ENCODE data around the gene SMTNL2.

Gene SMTNL2

DNA sequence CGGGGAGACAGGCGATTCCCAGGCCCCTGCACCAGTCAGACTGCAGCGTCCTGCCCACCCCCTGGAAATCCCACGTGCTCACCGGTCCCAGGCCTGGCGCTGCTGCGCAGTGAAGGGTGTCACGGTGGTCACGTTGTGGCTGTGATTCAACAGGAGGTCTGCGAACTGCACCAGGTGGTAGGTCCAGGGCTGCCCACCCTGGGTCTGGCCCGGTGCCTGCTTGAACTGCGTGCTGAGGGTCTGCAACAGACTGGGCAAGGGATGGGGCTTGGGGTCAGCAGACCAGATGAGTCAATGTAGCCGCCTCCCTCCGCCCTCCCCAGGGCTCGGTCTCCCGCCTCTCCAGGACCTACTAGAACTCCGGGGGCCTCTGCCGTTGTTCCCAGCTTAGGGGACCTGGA is 36.3 kb upstream of the SMTNL2 start:
- H3K4me1 ChIP-seq (ENCODE audit: insufficient read depth, low read length), result no peaks in the 10 kb centered on the region
- no peak overlapping the region for H3K9ac ChIP-seq (ENCODE audit: low read length)
- H3K36me3 ChIP-seq (ENCODE audit: insufficient read depth, low read length), result peaks cover 43% of the 10 kb centered on the region
- H3K4me3 ChIP-seq (ENCODE audit: low read depth in 1 of 2, low read length in 2 of 2), result no peak overlapping the region
- H3K27ac ChIP-seq (ENCODE audit: low read depth, low read length), result no peak overlapping the region
- no peaks in the 10 kb centered on the region for H3K9me3 ChIP-seq (ENCODE audit: low read length)
- H3K27me3 ChIP-seq (ENCODE audit: control insufficient read depth in 1 of 2, insufficient read depth in 2 of 2, low read length in 2 of 2), result no peaks in the 10 kb centered on the region

DNA sequence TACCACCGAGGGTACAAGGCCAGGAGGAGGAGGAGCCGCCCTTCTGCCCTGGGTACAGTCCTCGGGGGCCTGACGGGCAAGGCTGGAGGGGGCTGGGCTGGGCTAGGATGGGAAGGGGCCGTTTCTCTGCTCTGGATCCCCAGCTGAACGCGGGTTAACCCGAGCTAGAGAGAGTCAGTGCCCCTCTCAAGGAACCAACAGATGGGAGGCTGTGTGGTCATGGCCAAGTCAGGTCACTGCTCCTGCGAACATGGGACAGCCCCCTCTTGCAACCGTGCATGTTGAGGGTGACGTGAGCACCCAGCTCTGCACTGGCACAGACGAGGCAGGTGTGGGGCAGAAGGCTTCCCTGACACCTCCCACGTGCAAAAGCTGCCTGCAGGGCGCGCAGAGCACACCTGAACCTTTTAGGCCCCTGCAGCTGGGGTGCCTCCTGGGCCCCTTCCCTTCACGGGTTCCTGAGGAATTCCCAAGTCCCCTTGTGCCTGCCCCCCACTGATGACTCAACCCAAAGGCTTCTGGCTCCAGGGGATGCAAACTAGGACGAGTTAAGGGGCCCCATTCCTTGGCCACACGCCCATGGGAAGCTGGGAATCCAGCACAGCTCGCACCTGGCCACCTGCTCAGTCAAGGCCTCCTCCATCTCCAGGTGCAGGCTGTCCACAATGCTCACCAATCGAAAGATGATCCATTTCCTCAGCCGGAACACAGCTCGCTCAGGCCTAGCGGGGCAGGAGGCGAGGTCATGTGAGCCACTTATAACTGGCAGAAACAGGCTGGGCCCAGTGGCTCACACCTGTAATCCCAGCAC is 35.4 kb upstream of the SMTNL2 start:
- Histone ChIP-seq H3K9me3 (ENCODE audit: low read length) (no peaks in the 10 kb centered on the region), H3K27me3 (ENCODE audit: control insufficient read depth in 1 of 2, insufficient read depth in 2 of 2, low read length in 2 of 2) (no peaks in the 10 kb centered on the region), H3K27ac (ENCODE audit: low read depth, low read length) (no peak overlapping the region), H3K36me3 (ENCODE audit: insufficient read depth, low read length) (peaks cover 48% of the 10 kb centered on the region), H3K9ac (ENCODE audit: low read length) (no peak overlapping the region), H3K4me3 (ENCODE audit: low read depth in 1 of 2, low read length in 2 of 2) (no peak overlapping the region), H3K4me1 (ENCODE audit: insufficient read depth, low read length) (peaks cover 4% of the 10 kb centered on the region)

DNA sequence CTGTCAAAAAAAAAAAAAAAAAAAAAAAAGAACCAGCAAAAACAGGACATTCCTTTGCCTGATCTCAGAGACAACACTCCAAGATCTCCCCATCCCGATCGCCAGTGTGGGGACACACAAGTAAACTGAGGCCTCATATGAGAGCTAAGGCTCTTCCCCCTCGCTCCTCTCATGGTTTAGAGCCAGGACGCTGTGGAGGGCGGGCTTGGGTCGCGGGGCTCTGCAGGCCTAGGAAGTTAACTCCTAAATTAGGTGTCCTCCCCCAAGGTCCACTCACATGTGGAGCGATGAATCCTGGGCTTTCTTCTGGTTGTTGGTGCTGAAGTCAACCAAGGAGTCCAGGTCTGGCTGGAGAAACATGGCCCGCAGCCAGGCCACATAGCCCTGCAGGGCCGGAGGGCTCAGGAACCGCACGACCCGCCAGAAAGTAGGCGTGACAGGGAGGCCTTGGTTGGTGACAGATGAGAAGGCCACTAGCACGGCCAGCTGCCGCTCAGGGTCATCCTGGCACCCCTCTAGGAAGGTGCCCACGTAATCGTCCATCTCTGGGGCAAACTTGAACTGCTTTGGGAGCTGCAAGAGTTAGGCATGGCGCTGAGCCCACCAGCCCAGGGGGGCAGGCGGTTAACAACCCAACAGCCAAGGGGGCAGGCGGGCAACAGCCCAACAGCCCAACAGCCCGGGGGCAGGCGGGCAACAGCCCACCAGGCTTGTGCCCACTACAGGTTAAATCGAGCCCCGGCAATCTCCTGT is 34.4 kb upstream of the SMTNL2 start:
- Histone ChIP-seq H3K9me3 (ENCODE audit: low read length) (no peaks in the 10 kb centered on the region), H3K4me3 (ENCODE audit: low read depth in 1 of 2, low read length in 2 of 2) (no peak overlapping the region), H3K4me1 (ENCODE audit: insufficient read depth, low read length) (peaks cover 13% of the 10 kb centered on the region), H3K27ac (ENCODE audit: low read depth, low read length) (no peak overlapping the region), H3K27me3 (ENCODE audit: control insufficient read depth in 1 of 2, insufficient read depth in 2 of 2, low read length in 2 of 2) (no peaks in the 10 kb centered on the region), H3K36me3 (ENCODE audit: insufficient read depth, low read length) (peaks cover 47% of the 10 kb centered on the region), H3K9ac (ENCODE audit: low read length) (no peak overlapping the region)

DNA sequence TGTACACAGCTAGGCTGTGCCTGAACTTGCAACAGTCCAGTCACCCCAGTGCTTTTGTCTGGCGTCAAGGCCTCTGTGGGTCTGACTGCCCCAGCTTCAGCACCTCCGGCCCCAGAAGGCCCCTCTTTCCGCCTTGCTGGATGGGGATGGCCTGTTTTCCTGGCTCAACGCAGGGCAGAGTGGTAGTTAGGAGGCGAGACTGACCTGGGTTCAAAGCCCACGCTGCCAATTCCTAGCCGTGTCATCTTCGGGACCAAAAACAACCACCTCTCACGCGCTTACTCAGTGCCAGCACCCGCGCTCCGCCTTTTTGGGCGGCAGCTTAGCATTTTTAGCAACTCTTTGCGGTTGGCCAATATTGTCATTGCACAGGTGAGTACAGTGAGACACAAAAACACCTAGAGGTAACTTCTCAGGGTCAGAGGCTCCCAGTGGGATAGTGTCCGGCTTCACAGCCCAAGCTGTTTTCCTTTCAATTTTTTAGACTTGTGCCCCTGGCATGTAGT is 33.7 kb upstream of the SMTNL2 start:
- Histone ChIP-seq H3K27me3 (ENCODE audit: control insufficient read depth in 1 of 2, insufficient read depth in 2 of 2, low read length in 2 of 2) (no peaks in the 10 kb centered on the region), H3K4me1 (ENCODE audit: insufficient read depth, low read length) (peaks cover 13% of the 10 kb centered on the region), H3K27ac (ENCODE audit: low read depth, low read length) (no peak overlapping the region), H3K4me3 (ENCODE audit: low read depth in 1 of 2, low read length in 2 of 2) (no peak overlapping the region), H3K9me3 (ENCODE audit: low read length) (no peaks in the 10 kb centered on the region), H3K36me3 (ENCODE audit: insufficient read depth, low read length) (peaks cover 47% of the 10 kb centered on the region), H3K9ac (ENCODE audit: low read length) (no peak overlapping the region)

DNA sequence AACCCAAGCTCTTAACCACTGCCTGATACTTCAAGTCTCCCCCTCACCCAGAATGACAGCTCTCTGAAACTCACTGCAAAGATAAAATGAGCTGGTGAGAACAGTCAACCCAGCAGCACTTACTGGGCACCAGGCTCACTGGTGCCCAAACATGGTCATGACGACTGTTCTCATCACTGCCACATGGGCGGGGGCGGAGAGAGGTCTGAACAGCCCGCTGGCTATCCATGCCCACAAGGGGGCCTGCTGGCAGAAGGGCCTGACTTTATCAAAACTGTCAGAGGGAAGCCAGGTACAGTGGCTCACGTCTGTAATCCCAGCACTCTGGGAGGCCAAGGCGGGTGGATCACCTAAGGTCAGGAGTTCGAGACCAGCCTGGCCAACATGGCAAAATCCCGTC is 33.2 kb upstream of the SMTNL2 start:
- no peak overlapping the region for H3K9ac ChIP-seq (ENCODE audit: low read length)
- no peak overlapping the region for H3K4me3 ChIP-seq (ENCODE audit: low read depth in 1 of 2, low read length in 2 of 2)
- H3K27ac ChIP-seq (ENCODE audit: low read depth, low read length), result no peak overlapping the region
- no peaks in the 10 kb centered on the region for H3K27me3 ChIP-seq (ENCODE audit: control insufficient read depth in 1 of 2, insufficient read depth in 2 of 2, low read length in 2 of 2)
- peaks cover 19% of the 10 kb centered on the region for H3K4me1 ChIP-seq (ENCODE audit: insufficient read depth, low read length)
- no peaks in the 10 kb centered on the region for H3K9me3 ChIP-seq (ENCODE audit: low read length)
- peaks cover 47% of the 10 kb centered on the region for H3K36me3 ChIP-seq (ENCODE audit: insufficient read depth, low read length)

DNA sequence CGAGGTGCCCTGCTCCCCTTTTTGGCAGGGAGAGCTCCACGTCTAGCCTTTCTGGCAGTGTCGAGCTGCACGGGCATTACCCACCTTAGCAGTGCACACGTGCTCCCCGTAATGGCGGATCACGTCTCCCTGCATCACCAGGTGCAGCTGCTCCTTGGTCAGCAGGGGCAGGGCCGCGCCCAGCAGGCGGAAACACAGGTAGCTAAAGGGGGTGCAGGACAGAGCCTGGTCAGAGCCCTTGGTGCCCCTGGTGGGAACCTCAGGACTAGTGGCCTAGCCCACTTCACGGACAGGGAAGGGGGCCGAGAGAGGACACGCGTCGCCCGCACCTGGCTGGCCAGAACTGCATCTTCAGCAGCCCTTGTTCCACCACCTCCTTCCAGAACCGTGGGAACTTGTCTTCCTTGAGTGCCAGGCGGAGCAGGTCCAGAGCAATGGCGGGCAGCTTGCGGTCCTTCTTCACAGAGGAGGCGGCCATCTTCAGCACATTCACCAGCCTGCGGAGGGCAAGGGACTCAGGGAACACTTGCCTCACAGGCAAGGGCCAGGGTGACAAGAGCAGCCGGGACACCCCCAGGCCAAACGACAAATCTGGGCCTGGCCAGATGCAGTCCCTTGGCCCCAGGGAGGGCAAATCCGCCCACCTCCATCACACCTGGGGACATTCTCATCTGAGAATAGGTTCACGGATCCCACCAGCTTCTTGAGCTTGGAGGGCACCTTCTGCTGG is 32.4 kb upstream of the SMTNL2 start:
- H3K36me3 ChIP-seq (ENCODE audit: insufficient read depth, low read length), result peaks cover 47% of the 10 kb centered on the region

DNA sequence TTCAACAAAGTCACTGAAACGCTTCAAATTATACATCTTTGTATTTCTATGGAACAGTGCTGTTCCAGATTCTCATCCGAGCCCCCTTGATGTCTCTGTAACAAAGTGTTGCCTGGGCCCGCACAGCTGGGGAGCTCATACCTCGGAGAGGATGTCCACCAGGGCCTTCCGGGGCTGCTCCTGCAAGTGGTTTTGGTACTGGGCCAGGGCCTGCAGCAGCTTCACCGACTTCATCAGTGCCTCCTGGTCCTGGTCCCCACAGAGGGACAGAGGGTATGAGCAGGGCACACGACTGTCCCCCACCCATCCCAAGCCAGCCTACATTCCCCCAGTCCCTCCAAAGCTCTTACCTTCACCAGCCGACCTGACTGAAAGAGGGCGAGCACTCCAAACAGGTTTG is 30.7 kb upstream of the SMTNL2 start:
- H3K4me3 ChIP-seq (ENCODE audit: low read depth in 1 of 2, low read length in 2 of 2), result no peak overlapping the region

More for the DNA sequence above, 32.4 kb upstream of the SMTNL2 start:
- H3K27me3 ChIP-seq (ENCODE audit: control insufficient read depth in 1 of 2, insufficient read depth in 2 of 2, low read length in 2 of 2), result no peaks in the 10 kb centered on the region
- peaks cover 22% of the 10 kb centered on the region for H3K4me1 ChIP-seq (ENCODE audit: insufficient read depth, low read length)
- H3K27ac ChIP-seq (ENCODE audit: low read depth, low read length), result no peak overlapping the region
- H3K9ac ChIP-seq (ENCODE audit: low read length), result no peak overlapping the region
- no peak overlapping the region for H3K4me3 ChIP-seq (ENCODE audit: low read depth in 1 of 2, low read length in 2 of 2)
- no peaks in the 10 kb centered on the region for H3K9me3 ChIP-seq (ENCODE audit: low read length)

DNA sequence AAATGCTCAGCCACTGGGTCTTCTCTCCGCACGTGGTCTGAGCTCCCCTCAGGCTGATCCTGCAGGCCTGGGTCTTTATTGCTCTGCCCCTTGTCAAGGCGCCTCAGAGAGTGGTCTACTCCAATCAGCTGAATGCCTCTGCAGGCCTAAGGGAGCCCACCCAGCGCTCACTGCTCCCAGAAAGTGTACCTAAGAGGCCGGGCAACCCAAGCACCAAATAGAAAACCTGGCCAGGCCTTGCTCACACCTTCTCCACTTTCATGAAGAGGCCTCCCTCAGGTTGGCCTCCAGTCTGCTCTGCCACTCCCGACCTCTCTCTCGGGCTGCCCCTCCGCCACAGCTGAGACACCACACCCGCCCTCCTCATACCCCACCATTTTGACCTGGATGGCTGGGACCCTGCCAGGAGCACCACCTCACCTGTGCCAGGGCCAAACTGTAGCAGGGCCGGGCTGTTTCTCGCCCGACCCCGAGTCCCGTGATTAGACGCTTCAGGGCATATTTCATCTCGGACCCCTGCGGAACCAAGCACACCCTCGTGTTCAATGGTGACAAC is 29.8 kb upstream of the SMTNL2 start:
- Histone ChIP-seq H3K9me3 (ENCODE audit: low read length) (no peaks in the 10 kb centered on the region), H3K4me1 (ENCODE audit: insufficient read depth, low read length) (peaks cover 22% of the 10 kb centered on the region), H3K27me3 (ENCODE audit: control insufficient read depth in 1 of 2, insufficient read depth in 2 of 2, low read length in 2 of 2) (no peaks in the 10 kb centered on the region), H3K27ac (ENCODE audit: low read depth, low read length) (peak overlapping the region; percentile 70), H3K36me3 (ENCODE audit: insufficient read depth, low read length) (peaks cover 28% of the 10 kb centered on the region), H3K9ac (ENCODE audit: low read length) (peak overlapping the region; percentile 39), H3K4me3 (ENCODE audit: low read depth in 1 of 2, low read length in 2 of 2) (peak overlapping the region; percentile 90 to 92)

More for the DNA sequence above, 30.7 kb upstream of the SMTNL2 start:
- no peak overlapping the region for H3K9ac ChIP-seq (ENCODE audit: low read length)
- no peak overlapping the region for H3K27ac ChIP-seq (ENCODE audit: low read depth, low read length)
- no peaks in the 10 kb centered on the region for H3K9me3 ChIP-seq (ENCODE audit: low read length)
- H3K36me3 ChIP-seq (ENCODE audit: insufficient read depth, low read length), result peaks cover 35% of the 10 kb centered on the region
- peaks cover 22% of the 10 kb centered on the region for H3K4me1 ChIP-seq (ENCODE audit: insufficient read depth, low read length)
- no peaks in the 10 kb centered on the region for H3K27me3 ChIP-seq (ENCODE audit: control insufficient read depth in 1 of 2, insufficient read depth in 2 of 2, low read length in 2 of 2)

DNA sequence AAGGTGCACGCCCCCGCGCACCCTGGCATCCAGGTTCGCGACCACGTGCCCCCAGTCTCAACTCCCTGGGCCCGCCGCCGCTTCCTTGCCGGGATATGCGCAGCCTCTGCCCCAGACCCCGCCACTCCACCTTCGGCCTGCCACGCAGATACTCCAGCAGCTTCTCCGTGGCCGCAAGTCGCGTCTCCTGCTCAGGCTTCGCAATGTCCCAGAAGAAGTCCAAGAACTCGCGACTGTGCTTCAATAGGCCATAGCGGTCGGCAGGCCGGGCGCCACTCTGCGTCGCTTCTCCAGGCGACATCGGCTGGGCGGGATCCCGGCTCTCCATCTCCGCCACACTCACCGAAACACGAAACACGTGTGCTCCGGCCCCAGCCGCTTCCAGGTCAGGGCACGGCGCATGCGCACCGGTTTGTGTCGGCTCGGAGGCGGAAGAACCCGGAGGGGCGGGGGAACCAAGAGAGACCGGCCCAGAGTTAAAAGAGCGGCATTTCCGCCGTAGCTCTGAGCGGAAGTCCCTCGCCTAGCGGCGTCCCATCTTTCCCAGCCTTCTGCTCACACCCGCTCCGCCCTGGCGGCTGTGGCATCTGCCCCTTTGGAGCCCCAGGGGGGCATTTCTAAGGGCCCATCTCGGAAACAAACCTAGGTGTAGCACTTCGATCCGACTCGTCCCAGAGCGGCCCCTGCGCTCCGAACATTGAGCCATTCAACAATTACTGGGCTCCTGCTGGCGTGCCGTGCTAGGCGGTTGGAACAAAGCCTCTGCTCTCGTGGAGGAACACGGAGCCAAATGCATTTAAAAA is 29.1 kb upstream of the SMTNL2 start, which contains the start of gene MYBBP1A:
Gene MYBBP1A (minus strand): TSS at position 388 of the 803 bp plus-strand sequence. CDS start 60 bp downstream, at position 328.
- peaks cover 22% of the 10 kb centered on the region for H3K4me1 ChIP-seq (ENCODE audit: insufficient read depth, low read length)
- H3K9me3 ChIP-seq (ENCODE audit: low read length), result no peaks in the 10 kb centered on the region
- H3K27me3 ChIP-seq (ENCODE audit: control insufficient read depth in 1 of 2, insufficient read depth in 2 of 2, low read length in 2 of 2), result no peaks in the 10 kb centered on the region
- H3K9ac ChIP-seq (ENCODE audit: low read length), result peak within 1 kb of the TSS; percentile 78
- peak within 1 kb of the TSS; percentile 90 to 92 for H3K4me3 ChIP-seq (ENCODE audit: low read depth in 1 of 2, low read length in 2 of 2)
- peaks cover 21% of the 10 kb centered on the region for H3K36me3 ChIP-seq (ENCODE audit: insufficient read depth, low read length)
- peak within 1 kb of the TSS; percentile 70 for H3K27ac ChIP-seq (ENCODE audit: low read depth, low read length)

DNA sequence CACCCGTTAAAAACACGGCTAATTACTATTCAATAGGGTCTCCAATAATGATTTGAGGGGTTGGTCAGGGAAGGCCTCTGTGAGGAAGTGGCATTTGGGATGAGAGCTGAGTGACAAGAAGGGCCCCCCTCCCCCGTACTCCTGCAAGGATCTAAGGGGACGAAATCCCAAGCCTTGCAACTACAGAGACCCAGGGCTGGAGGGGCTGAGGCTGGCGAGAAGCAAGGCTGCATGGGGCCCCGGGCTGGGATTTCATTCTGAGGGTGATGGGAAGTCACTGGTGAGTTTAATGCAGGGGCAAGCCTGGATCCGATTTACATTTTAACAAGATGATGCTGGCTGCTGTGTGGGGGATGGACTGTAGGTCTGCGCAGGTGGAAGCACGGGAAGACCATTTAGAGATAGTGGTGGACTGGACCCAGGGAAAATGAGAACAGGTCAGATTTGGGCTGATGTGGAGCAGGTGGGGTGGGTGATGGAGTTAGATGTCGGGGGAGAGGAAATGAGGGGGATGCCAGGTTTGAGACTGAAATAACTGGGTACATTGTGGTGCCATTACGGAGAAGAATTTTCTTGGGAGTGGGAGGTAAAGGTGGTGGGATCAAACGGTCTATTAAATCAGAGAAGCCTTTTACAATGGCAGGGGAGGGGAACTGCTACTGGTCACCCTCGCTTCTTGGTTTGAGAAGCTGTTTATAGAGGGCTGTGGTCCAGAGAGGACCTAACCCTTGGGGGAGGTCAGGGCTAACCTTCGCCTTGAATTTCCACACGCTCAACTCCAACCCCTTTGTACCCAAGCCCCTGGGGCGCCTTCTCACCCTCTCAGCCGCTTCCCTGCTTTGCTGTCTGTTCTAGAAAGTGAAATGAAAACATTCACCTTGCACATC is 28.2 kb upstream of the SMTNL2 start:
- Histone ChIP-seq H3K4me1 (ENCODE audit: insufficient read depth, low read length) (peaks cover 22% of the 10 kb centered on the region), H3K36me3 (ENCODE audit: insufficient read depth, low read length) (peaks cover 20% of the 10 kb centered on the region), H3K4me3 (ENCODE audit: low read depth in 1 of 2, low read length in 2 of 2) (peak overlapping the region; percentile 45 to 92), H3K9me3 (ENCODE audit: low read length) (no peaks in the 10 kb centered on the region), H3K27ac (ENCODE audit: low read depth, low read length) (peak overlapping the region; percentile 70), H3K27me3 (ENCODE audit: control insufficient read depth in 1 of 2, insufficient read depth in 2 of 2, low read length in 2 of 2) (no peaks in the 10 kb centered on the region), H3K9ac (ENCODE audit: low read length) (peak overlapping the region; percentile 78)

Measured in muscle layer of colon (tissue), 2 donors.